LoVo (cell line): Measurements from ENCODE around the gene RPS21.
A peak's percentile ranks its signal among the peaks of the same experiment; 100 is the strongest.

Experiments used
- DNase-seq: peaks from one replicate; pipeline ENCODE4 v3.0.0-alpha.2; 2016; ENCODE audit warnings: low spot score

Gene RPS21

GRCh38 chr20:62354031-62354808 is 32.7 kb upstream of the RPS21 start:
- DNase-seq: no peak

GRCh38 chr20:62354811-62355341 is 32.0 kb upstream of the RPS21 start:
- DNase-seq: no peak

GRCh38 chr20:62355516-62355877 is 31.4 kb upstream of the RPS21 start:
- no peak for DNase-seq

GRCh38 chr20:62355878-62356588 is 30.9 kb upstream of the RPS21 start:
- no peak for DNase-seq

GRCh38 chr20:62356589-62357186 is 30.2 kb upstream of the RPS21 start:
- DNase-seq: no peak

- no peak for DNase-seq
Measured at GRCh38 chr20:62357187-62357667, 29.7 kb upstream of the RPS21 start.

GRCh38 chr20:62357681-62358080 is 29.2 kb upstream of the RPS21 start:
- no peak for DNase-seq

GRCh38 chr20:62358171-62359042 is 28.5 kb upstream of the RPS21 start:
- no peak for DNase-seq

GRCh38 chr20:62359043-62359490 is 27.8 kb upstream of the RPS21 start:
- DNase-seq: no peak

- no peak for DNase-seq
Measured at GRCh38 chr20:62359491-62360121, 27.3 kb upstream of the RPS21 start.

GRCh38 chr20:62360854-62361798 is 25.8 kb upstream of the RPS21 start:
- DNase-seq: peak; percentile 62

GRCh38 chr20:62361799-62362589 is 24.9 kb upstream of the RPS21 start:
- DNase-seq: peak; percentile 86

- no peak for DNase-seq
Measured at GRCh38 chr20:62362590-62362940, 24.3 kb upstream of the RPS21 start.

- no peak for DNase-seq
Measured at GRCh38 chr20:62362991-62363919, 23.6 kb upstream of the RPS21 start.

- DNase-seq: no peak
Measured at GRCh38 chr20:62363920-62364851, 22.7 kb upstream of the RPS21 start.

- no peak for DNase-seq
Measured at GRCh38 chr20:62364911-62365736, 21.8 kb upstream of the RPS21 start.
